A549 treated with AZD9567 at 1 μM for 4 hours (cell line): ENCODE data around the gene DNAAF9. TPM values are rescaled to one million over a fixed set of nuclear protein-coding genes. Genes with fewer than 3 reads are reported as not detected.

Source experiments
- total RNA-seq: library from RNA; stranded (reverse); fragments of 200-300 nt; extraction: Qiagen RNA extraction; gene quantifications from 5 replicates; pipeline ENCODE4 v1.2.3, GENCODE V29; 2022; ENCODE audit not compliant: insufficient read depth

DNAAF9 gene
- 5.3 to 7.2 TPM (median 6.3 TPM) in 5 replicates for total RNA-seq

GRCh38 chr20:3407040-3407770, at the start of gene DNAAF9:
Gene DNAAF9, minus strand, starts transcription at chr20:3407669. Its CDS starts 112 bp downstream, at chr20:3407557.

Other genes starting within 250 kb of the DNAAF9 start
- gene FASTKD5, start 247.8 kb downstream of the DNAAF9 start, total RNA-seq = 45.9 to 57.7 TPM (median 47.3 TPM) in 5 replicates
- gene UBOX5, start 247.8 kb downstream of the DNAAF9 start, total RNA-seq = 4.4 to 7.9 TPM (median 5.2 TPM) in 5 replicates
- gene LZTS3, start 234.1 kb downstream of the DNAAF9 start, total RNA-seq = 4.0 to 4.9 TPM (median 4.2 TPM) in 5 replicates
- gene DDRGK1, start 203.0 kb downstream of the DNAAF9 start, total RNA-seq = 73.3 to 101 TPM (median 95.7 TPM) in 5 replicates
- gene ITPA, start 198.2 kb downstream of the DNAAF9 start, total RNA-seq = 114 to 135 TPM (median 130 TPM) in 5 replicates
- gene SLC4A11, start 168.5 kb downstream of the DNAAF9 start, total RNA-seq = 9.4 to 12.1 TPM (median 10.4 TPM) in 5 replicates
- 19.7 to 26.0 TPM (median 25.8 TPM) in 5 replicates for gene ATRN, start 63.3 kb upstream of the DNAAF9 start, total RNA-seq